ENCODE measurements around the gene FAM53B.

GRCh38 chr10:124593431-124593985 lies 150.7 kb downstream of the FAM53B start:
- no peak for TF ChIP-seq CTCF (IDR thresholded peaks at IDR 0.05)
- no peak for TF ChIP-seq POLR2A (IDR thresholded peaks at IDR 0.05)

Measured in tibial nerve (tissue), 3 donors.